K562 (cell line): ENCODE results near the gene GNAZ. TPM values are rescaled to one million over a fixed set of nuclear protein-coding genes. Genes with fewer than 3 reads are reported as not detected.

ENCODE experiments used
- ATAC-seq: fragments of 200-7000 bp; cut with Tn5 transposase; 3 replicates; pipeline ENCODE4 v1.9.1; 2020; ENCODE audit warnings: moderate library complexity
- BruUV-seq: library from RNA; stranded (reverse); fragments of 400-500 nt; replicated peaks from 2 replicates; lab custom pipeline; 2021; lab: Mats Ljungman, UMichigan
- CTCF ChIA-PET: fragments of 300-600 bp; formaldehyde crosslinking; extraction: SDS; loops from one replicate; lab custom pipeline; 2021; ENCODE audit warnings: low intra/inter-chr PET ratio; lab: Yijun Ruan, JAX
- POLR2A ChIA-PET: fragments of 300-600, 350-650 bp; sonication (Branson Sonifier 250); formaldehyde crosslinking; extraction: SDS; loops from one replicate; lab custom pipeline; 2021; ENCODE audit warnings: antibody characterized with exemption, inconsistent platforms; lab: Yijun Ruan, JAX
- DNase-seq, 4 experiments: peaks; one replicate each; pipeline versions ENCODE4 v3.0.0 to v3.0.0-alpha.2; 2011 to 2018; ENCODE audit warnings: low spot score in 3 of 4, mixed read lengths in 3 of 4; ENCODE audit errors: extremely low read depth in 1 of 4
- FAIRE-seq: peaks from 2 replicates; lab custom pipeline; 2011; peaks lifted over from hg19 to GRCh38; lab: Jason Lieb, UNC
- H2AFZ ChIP-seq: 2 replicates; pipeline ENCODE4 v1.6.0; 2011; ENCODE audit warnings: low read depth, low read length, control low read depth, inconsistent platforms
- H3K27ac ChIP-seq: fragments of 200-600 bp; 3 replicates; pipeline ENCODE4 v1.8.0; 2011; ENCODE audit warnings: low read depth, mild to moderate bottlenecking, control low read depth, inconsistent platforms, low read length, moderate library complexity, mixed read lengths; ENCODE audit errors: extremely low read depth
- H3K27me3 ChIP-seq, 2 experiments: fragments of 300-600 bp in 1 of 2; 2 replicates in 1 of 2; 3 replicates in 1 of 2; pipeline versions ENCODE4 v1.6.0 to v1.8.0; 2011; ENCODE audit warnings: inconsistent platforms in 2 of 2, low read length in 2 of 2, mild to moderate bottlenecking in 1 of 2, mixed read lengths in 1 of 2, moderate library complexity in 1 of 2; ENCODE audit not compliant: control insufficient read depth in 2 of 2, insufficient read depth in 2 of 2
- H3K36me3 ChIP-seq: fragments of 300-600 bp; 3 replicates; pipeline ENCODE4 v1.8.0; 2011; ENCODE audit warnings: mild to moderate bottlenecking, low read length, inconsistent platforms; ENCODE audit not compliant: control insufficient read depth, insufficient read depth
- H3K4me1 ChIP-seq, 2 experiments: fragments of 200-600 bp in 1 of 2; replicated peaks in 1 of 2; 2 replicates in 1 of 2; 3 replicates in 1 of 2; pipeline versions ENCODE4 v1.5.1 to v1.8.0; 2011; ENCODE audit warnings: inconsistent platforms in 2 of 2, low read length in 2 of 2, mild to moderate bottlenecking in 1 of 2, mixed read lengths in 1 of 2, moderate library complexity in 1 of 2; ENCODE audit not compliant: control insufficient read depth in 2 of 2, insufficient read depth in 2 of 2
- H3K4me2 ChIP-seq: 2 replicates; pipeline ENCODE4 v1.6.1; 2011; ENCODE audit warnings: low read length, control low read depth, inconsistent platforms, mixed read lengths; ENCODE audit not compliant: insufficient read depth
- H3K4me3 ChIP-seq: fragments of 200-600 bp; sonication (generic), shearing (Covaris generic); 2 replicates; pipeline ENCODE4 v1.5.1; 2016; ENCODE audit warnings: control low read depth, inconsistent platforms
- H3K79me2 ChIP-seq: fragments of 200-600 bp; 3 replicates; pipeline ENCODE4 v1.8.0; 2011; ENCODE audit warnings: low read length, inconsistent platforms; ENCODE audit not compliant: control insufficient read depth, insufficient read depth
- H3K9ac ChIP-seq, 2 experiments: 2 replicates each; pipeline versions ENCODE4 v1.6.0 to v1.6.1; 2011; ENCODE audit warnings: low read depth in 2 of 2, low read length in 2 of 2, control low read depth in 1 of 2, inconsistent platforms in 1 of 2, mild to moderate bottlenecking in 1 of 2, mixed read lengths in 1 of 2; ENCODE audit not compliant: insufficient read depth in 1 of 2
- H3K9me1 ChIP-seq: one replicate; pipeline ENCODE4 v1.6.0; 2011; ENCODE audit warnings: inconsistent platforms, mild to moderate bottlenecking, low read length, moderate library complexity; ENCODE audit not compliant: control insufficient read depth, insufficient read depth
- H3K9me3 ChIP-seq: replicated peaks from 2 replicates; pipeline ENCODE4 v1.5.1; 2011; ENCODE audit warnings: low read depth, low read length, inconsistent platforms; ENCODE audit not compliant: control insufficient read depth, insufficient read depth
- H4K20me1 ChIP-seq: replicated peaks from 2 replicates; pipeline ENCODE4 v1.6.1; 2011; ENCODE audit warnings: low read length, inconsistent platforms, mixed read lengths; ENCODE audit not compliant: control insufficient read depth, insufficient read depth
- BHLHE40 ChIP-seq: IDR thresholded peaks from 2 replicates; pipeline ENCODE4 v1.6.1; 2011; ENCODE audit warnings: low read length, improper control_type of control experiment
- BRF2 ChIP-seq: IDR thresholded peaks from 3 replicates; pipeline ENCODE4 v1.6.1; 2011; ENCODE audit warnings: borderline replicate concordance, mild to moderate bottlenecking; ENCODE audit not compliant: insufficient read length, insufficient read depth
- CC2D1A ChIP-seq: fragments of 450-650 bp; IDR thresholded peaks from 2 replicates; pipeline ENCODE4 v1.6.1; 2017; ENCODE audit warnings: mild to moderate bottlenecking
- MCM3 ChIP-seq: fragments of 450-650 bp; IDR thresholded peaks from 2 replicates; pipeline ENCODE4 v1.6.1; 2016
- RB1 ChIP-seq: fragments of 450-650 bp; IDR thresholded peaks from 2 replicates; pipeline ENCODE4 v1.6.1; 2017; ENCODE audit warnings: low read depth, mild to moderate bottlenecking
- RFX5 ChIP-seq: IDR thresholded peaks from 2 replicates; pipeline ENCODE4 v1.6.1; 2011; ENCODE audit warnings: low read depth, mild to moderate bottlenecking, improper control_type of control experiment, low read length
- SNAPC5 ChIP-seq: fragments of 250-450 bp; sonication (Bioruptor Pico); IDR thresholded peaks from 2 replicates; pipeline ENCODE4 v1.8.0; 2021; ENCODE audit warnings: moderate library complexity, mild to moderate bottlenecking, inconsistent platforms
- SRF ChIP-seq, 2 experiments: fragments of 250-450, 450-650 bp in 1 of 2; sonication (Bioruptor Pico) in 1 of 2; sonication (generic) in 1 of 2; formaldehyde crosslinking; IDR thresholded peaks; 2 replicates each; pipeline versions ENCODE4 v1.5.0 to v1.5.1; 2020 to 2022; ENCODE audit warnings: mild to moderate bottlenecking in 1 of 2, missing genetic modification reagents in 1 of 2
- ZBTB5 ChIP-seq: fragments of 450-650 bp; IDR thresholded peaks from 2 replicates; pipeline ENCODE4 v1.6.1; 2017; ENCODE audit warnings: antibody characterized with exemption
- ZKSCAN1 ChIP-seq: fragments of 150-350 bp; IDR thresholded peaks from 2 replicates; pipeline ENCODE4 v1.6.1; 2016; ENCODE audit warnings: low read depth, low read length
- ZNF146 ChIP-seq: IDR thresholded peaks from one replicate; pipeline ENCODE4 v1.6.1; 2018; ENCODE audit warnings: missing compliant biosample characterization; ENCODE audit not compliant: unreplicated experiment
- ZNF639 ChIP-seq, 2 experiments: fragments of 200-800 bp in 1 of 2; sonication (Bioruptor generic) in 1 of 2; sonication (generic) in 1 of 2; formaldehyde crosslinking in 1 of 2; IDR thresholded peaks in 1 of 2; conservative IDR thresholded peaks in 1 of 2; 2 replicates each; pipeline versions ENCODE4 v1.5.0 to v1.6.1; 2016 to 2020; ENCODE audit warnings: missing compliant biosample characterization in 1 of 2, missing genetic modification characterization in 1 of 2, missing genetic modification reagents in 1 of 2
- WGBS: fragments of 100-300 bp; shearing (Covaris generic); methylation state at CpG from one replicate; pipeline ENCODE4 v1.1.6; 2016; ENCODE audit warnings: low coverage, mixed read lengths; ENCODE audit not compliant: insufficient coverage; ENCODE audit errors: missing lambda C conversion rate; 5-methylcytosine and 5-hydroxymethylcytosine counted together
- in situ Hi-C: fragments of 300-500 bp; cut with MboI; formaldehyde crosslinking; loops from 4 replicates; pipeline ENCODE4 v1.15.0; 2018; ENCODE audit warnings: inconsistent platforms, mixed read lengths
- intact Hi-C: fragments of 100-400 bp; cut with micrococcal nuclease; formaldehyde crosslinking; loops from 2 replicates; pipeline ENCODE4 v1.14.2; 2022
- polyA plus RNA-seq, 8 experiments: library from polyadenylated mRNA; depleted of rRNA in 4 of 8; stranded (reverse) in 5 of 8; unstranded in 3 of 8; fragments of >200 nt; fragmentation: Nextera tagmentation in 2 of 8; fragmentation: Illumina TruSeq in 1 of 8; extraction: Ambion mirVana in 2 of 8; extraction: Trizol in 1 of 8; gene quantifications; 2 replicates each; pipeline versions ENCODE4 v1.2.1 to v1.2.3, GENCODE V29; 2011 to 2014; ENCODE audit warnings: inconsistent platforms in 1 of 8, missing spikeins in 1 of 8
- total RNA-seq, 7 experiments: library from RNA; depleted of rRNA in 6 of 7; stranded (reverse); fragments of >200 nt in 6 of 7; fragmentation: Illumina TruSeq in 2 of 7; extraction: Trizol in 2 of 7; gene quantifications; 2 replicates each; pipeline versions ENCODE4 v1.2.1 to v1.2.3, GENCODE V29; 2011 to 2021; ENCODE audit warnings: low replicate concordance in 1 of 7

The GNAZ gene
- total and polyA plus RNA-seq, 9 of the 15 experiments (the other 6 are each of a cell fraction or from before 2014, with no cell fraction given), result 0.04 to 0.22 (median 0.13) TPM; not detected in 3

GRCh38 chr22:23085351-23085671 is 15.0 kb downstream of the GNAZ start:
- intact Hi-C loops (no loop called here), in situ Hi-C loops (no loop called here)
- no peak overlapping the region for H3K4me2 ChIP-seq
- no peaks in the 10 kb centered on the region for H3K79me2 ChIP-seq
- H3K27me3 ChIP-seq, result peaks cover 74 to 88% of the 10 kb centered on the region in 2 experiments
- no peak overlapping the region for H3K4me3 ChIP-seq
- H4K20me1 ChIP-seq, result peaks cover 76% of the 10 kb centered on the region
- DNase-seq (peak in 3 of 4 experiments; percentile 52 to 54 (median 54)), FAIRE-seq (no peak), ATAC-seq (no peak)
- H3K9ac ChIP-seq, result peak overlapping the region in 1 of 2 experiments; percentile 10; a peak in 1 of 4 replicates
- H3K27ac ChIP-seq, result no peak overlapping the region
- H3K9me1 ChIP-seq, result peaks cover 29% of the 10 kb centered on the region
- no peaks in the 10 kb centered on the region for H3K36me3 ChIP-seq
- POLR2A ChIA-PET, result interaction anchor here (0.6 to 9.9 kb wide), 11 partner anchors 12 to 469 kb away, joined by 3 to 178 read pairs (median 5); partner anchors contain the start of gene GNAZ
- no peak overlapping the region for H2AFZ ChIP-seq
- WGBS, result 4% methylated on average over 3 of the region's 3 CpGs
- no TSS peak for BruUV-seq
- CTCF ChIA-PET, result no interaction called here
- no peaks in the 10 kb centered on the region for H3K9me3 ChIP-seq
- TF ChIP-seq MCM3 (no peak), ZBTB5 (no peak), SRF (CRISPR knock-in tag; IDR thresholded peaks at IDR 0.05) (no peak), RFX5 (no peak), ZKSCAN1 (0 out of 2 replicates have a peak, but pooled peaks have one; percentile 37), ZNF639 (CRISPR knock-in tag; conservative IDR thresholded peaks at IDR 0.05 in 1 of 2, IDR thresholded peaks at IDR 0.05 in 1 of 2) (no peak), CC2D1A (no peak), BHLHE40 (peak; percentile 68), RB1 (no peak), SNAPC5 (CRISPR knock-in tag) (no peak), BRF2 (no peak), ZNF146 (CRISPR knock-in tag) (no peak)
- H3K4me1 ChIP-seq, result peaks cover 17 to 38% of the 10 kb centered on the region in 2 experiments; a peak in 4 of 5 replicates
